HCT116 (cell line): ENCODE results near the gene REEP6. TPM values are rescaled to one million over a fixed set of nuclear protein-coding genes. Genes with fewer than 3 reads are reported as not detected.

Experiments
- total RNA-seq: library from RNA; stranded (reverse); gene quantifications from one replicate; pipeline ENCODE4 v1.2.1, GENCODE V29; 2021; ENCODE audit not compliant: unreplicated experiment

REEP6 gene
- total RNA-seq, 1 experiment from 2014 or later: 53.9 TPM

Other genes with a start within 250 kb of the REEP6 start
- 428 TPM for gene ATP5F1D, start 249.4 kb upstream of the REEP6 start, total RNA-seq
- gene MIDN, start 242.6 kb upstream of the REEP6 start, total RNA-seq: 146 TPM
- gene CIRBP, start 221.8 kb upstream of the REEP6 start, total RNA-seq: 276 TPM
- gene FAM174C, start 215.7 kb upstream of the REEP6 start, total RNA-seq: 77.1 TPM
- 12.2 TPM for gene EFNA2, start 205.3 kb upstream of the REEP6 start, total RNA-seq
- 114 TPM for gene NDUFS7, start 107.3 kb upstream of the REEP6 start, total RNA-seq
- 102 TPM for gene GAMT, start 89.6 kb upstream of the REEP6 start, total RNA-seq
- gene DAZAP1, start 83.6 kb upstream of the REEP6 start, total RNA-seq: 191 TPM
- gene RPS15, start 52.8 kb upstream of the REEP6 start, total RNA-seq: 1,862 TPM
- 1.6 TPM for gene APC2, start 41.1 kb upstream of the REEP6 start, total RNA-seq
- gene C19orf25, start 12.0 kb upstream of the REEP6 start, total RNA-seq: 48.8 TPM
- gene PCSK4, start 831 bp upstream of the REEP6 start, total RNA-seq: 11.1 TPM
- gene ADAMTSL5, start 21.8 kb downstream of the REEP6 start, total RNA-seq: 24.0 TPM
- gene PLK5, start 32.9 kb downstream of the REEP6 start, total RNA-seq: not detected
- gene MEX3D, start 77.1 kb downstream of the REEP6 start, total RNA-seq: 69.2 TPM
- gene MBD3, start 101.7 kb downstream of the REEP6 start, total RNA-seq: 85.7 TPM
- 303 TPM for gene UQCR11, start 114.3 kb downstream of the REEP6 start, total RNA-seq
- gene TCF3, start 161.4 kb downstream of the REEP6 start, total RNA-seq: 208 TPM